ACC112 (cell line): ENCODE data around the gene SLC26A9.

Experiments used
- H2AFZ ChIP-seq: fragments of 200-600 bp; sonication (generic); one replicate; pipeline ENCODE4 v1.6.0; 2017; ENCODE audit warnings: antibody characterized with exemption, low read length; ENCODE audit not compliant: unreplicated experiment
- H3K27ac ChIP-seq: fragments of 200-600 bp; sonication (generic); 2 replicates; pipeline ENCODE4 v1.5.1; 2014; ENCODE audit warnings: low read depth, mild to moderate bottlenecking, antibody characterized with exemption, low read length, moderate library complexity
- H3K27me3 ChIP-seq: fragments of 200-600 bp; sonication (generic); 2 replicates; pipeline ENCODE4 v1.6.1; 2014; ENCODE audit warnings: mild to moderate bottlenecking, antibody characterized with exemption, low read length, moderate library complexity, mixed read lengths; ENCODE audit not compliant: insufficient read depth
- H3K36me3 ChIP-seq: fragments of 200-600 bp; sonication (generic); 2 replicates; pipeline ENCODE4 v1.6.1; 2016; ENCODE audit warnings: mild to moderate bottlenecking, antibody characterized with exemption, low read length, moderate library complexity, mixed read lengths; ENCODE audit not compliant: insufficient read depth
- H3K4me1 ChIP-seq: fragments of 200-600 bp; sonication (generic); one replicate; pipeline ENCODE4 v1.6.1; 2016; ENCODE audit warnings: low read length, mixed read lengths; ENCODE audit not compliant: insufficient read depth, unreplicated experiment, control insufficient read depth
- H3K4me3 ChIP-seq: fragments of 200-600 bp; sonication (generic); 2 replicates; pipeline ENCODE4 v1.5.1; 2014; ENCODE audit warnings: mild to moderate bottlenecking, low read depth, low read length
- H3K79me2 ChIP-seq: fragments of 200-600 bp; sonication (generic); one replicate; pipeline ENCODE4 v1.6.0; 2016; ENCODE audit warnings: low read length; ENCODE audit not compliant: control insufficient read depth, unreplicated experiment, insufficient read depth

The SLC26A9 gene, protein sequence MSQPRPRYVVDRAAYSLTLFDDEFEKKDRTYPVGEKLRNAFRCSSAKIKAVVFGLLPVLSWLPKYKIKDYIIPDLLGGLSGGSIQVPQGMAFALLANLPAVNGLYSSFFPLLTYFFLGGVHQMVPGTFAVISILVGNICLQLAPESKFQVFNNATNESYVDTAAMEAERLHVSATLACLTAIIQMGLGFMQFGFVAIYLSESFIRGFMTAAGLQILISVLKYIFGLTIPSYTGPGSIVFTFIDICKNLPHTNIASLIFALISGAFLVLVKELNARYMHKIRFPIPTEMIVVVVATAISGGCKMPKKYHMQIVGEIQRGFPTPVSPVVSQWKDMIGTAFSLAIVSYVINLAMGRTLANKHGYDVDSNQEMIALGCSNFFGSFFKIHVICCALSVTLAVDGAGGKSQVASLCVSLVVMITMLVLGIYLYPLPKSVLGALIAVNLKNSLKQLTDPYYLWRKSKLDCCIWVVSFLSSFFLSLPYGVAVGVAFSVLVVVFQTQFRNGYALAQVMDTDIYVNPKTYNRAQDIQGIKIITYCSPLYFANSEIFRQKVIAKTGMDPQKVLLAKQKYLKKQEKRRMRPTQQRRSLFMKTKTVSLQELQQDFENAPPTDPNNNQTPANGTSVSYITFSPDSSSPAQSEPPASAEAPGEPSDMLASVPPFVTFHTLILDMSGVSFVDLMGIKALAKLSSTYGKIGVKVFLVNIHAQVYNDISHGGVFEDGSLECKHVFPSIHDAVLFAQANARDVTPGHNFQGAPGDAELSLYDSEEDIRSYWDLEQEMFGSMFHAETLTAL

DNA sequence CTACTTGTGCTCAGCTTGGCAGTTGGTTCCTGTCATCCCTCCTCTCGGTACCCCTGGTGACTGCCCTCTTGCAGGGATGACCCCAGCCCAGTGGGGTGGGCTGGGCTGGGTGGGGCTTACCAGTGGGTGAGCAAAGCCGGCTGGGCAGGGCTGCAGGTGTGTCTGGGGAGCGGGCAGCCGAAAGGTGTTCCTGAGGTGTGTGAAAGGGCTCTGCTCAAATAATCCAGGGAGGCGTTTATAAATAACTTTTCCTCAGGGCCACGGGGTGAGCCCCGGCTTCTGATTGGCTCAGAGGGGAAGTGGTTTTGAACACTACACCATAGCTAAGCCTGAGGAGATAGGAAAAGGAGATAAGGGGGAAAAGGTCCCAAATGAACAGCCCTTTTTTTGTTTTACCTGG is at the start of gene SLC26A9:
Gene SLC26A9 (minus strand): TSS at position 212 of the 400 bp plus-strand sequence. CDS start 7,636 bp downstream, outside the sequence.
- H3K27me3 ChIP-seq, result peaks cover 35% of the 10 kb centered on the region
- H3K79me2 ChIP-seq, result no peaks in the 10 kb centered on the region
- no peak within 1 kb of the TSS for H3K4me3 ChIP-seq
- no peak within 1 kb of the TSS for H3K27ac ChIP-seq
- H2AFZ ChIP-seq, result no peak within 1 kb of the TSS
- H3K36me3 ChIP-seq, result no peaks in the 10 kb centered on the region
- H3K4me1 ChIP-seq, result no peaks in the 10 kb centered on the region

GRCh38 chr1:205992218-205992882 is 49.1 kb upstream of the SLC26A9 start:
- no peaks in the 10 kb centered on the region for H3K4me1 ChIP-seq
- no peaks in the 10 kb centered on the region for H3K27me3 ChIP-seq
- no peaks in the 10 kb centered on the region for H3K79me2 ChIP-seq
- H3K4me3 ChIP-seq, result no peak overlapping the region
- H3K27ac ChIP-seq, result no peak overlapping the region
- H2AFZ ChIP-seq, result no peak overlapping the region
- peaks cover 11% of the 10 kb centered on the region for H3K36me3 ChIP-seq

GRCh38 chr1:205991237-205991636 is 48.0 kb upstream of the SLC26A9 start:
- Histone ChIP-seq H3K79me2 (no peaks in the 10 kb centered on the region), H3K27me3 (no peaks in the 10 kb centered on the region), H3K4me1 (no peaks in the 10 kb centered on the region), H2AFZ (no peak overlapping the region), H3K36me3 (peaks cover 11% of the 10 kb centered on the region), H3K27ac (no peak overlapping the region), H3K4me3 (no peak overlapping the region)

- peaks cover 11% of the 10 kb centered on the region for H3K36me3 ChIP-seq
- H3K4me3 ChIP-seq, result no peak overlapping the region
- H3K27ac ChIP-seq, result no peak overlapping the region
- no peak overlapping the region for H2AFZ ChIP-seq
- H3K27me3 ChIP-seq, result no peaks in the 10 kb centered on the region
- H3K4me1 ChIP-seq, result no peaks in the 10 kb centered on the region
- H3K79me2 ChIP-seq, result no peaks in the 10 kb centered on the region
Measured at GRCh38 chr1:205990226-205990625, 47.0 kb upstream of the SLC26A9 start.

GRCh38 chr1:205989786-205990185 is 46.5 kb upstream of the SLC26A9 start:
- no peaks in the 10 kb centered on the region for H3K79me2 ChIP-seq
- no peaks in the 10 kb centered on the region for H3K27me3 ChIP-seq
- H3K36me3 ChIP-seq, result peaks cover 11% of the 10 kb centered on the region
- H3K4me1 ChIP-seq, result no peaks in the 10 kb centered on the region
- no peak overlapping the region for H3K4me3 ChIP-seq
- H2AFZ ChIP-seq, result no peak overlapping the region
- no peak overlapping the region for H3K27ac ChIP-seq

DNA sequence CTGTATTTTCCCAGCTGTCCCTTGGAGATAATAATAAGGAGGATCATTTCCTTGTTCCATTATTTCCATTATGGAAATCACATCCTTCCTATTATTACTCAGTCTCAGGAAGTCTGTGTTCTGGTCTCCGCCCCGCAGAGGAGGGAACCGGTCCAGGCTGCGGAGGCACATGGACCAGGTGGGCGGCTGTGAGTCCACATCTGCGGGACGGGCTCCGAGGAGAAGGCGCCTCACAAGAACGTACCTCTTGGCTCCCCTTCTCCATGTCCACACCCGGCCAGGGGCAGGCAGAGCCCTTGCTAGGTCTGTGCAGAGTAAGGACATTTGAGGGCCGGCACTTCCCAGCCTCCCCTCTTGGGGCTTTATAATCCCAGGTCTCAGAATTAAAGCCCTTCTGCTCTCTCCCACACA is 45.3 kb upstream of the SLC26A9 start:
- Histone ChIP-seq H2AFZ (no peak overlapping the region), H3K36me3 (peaks cover 11% of the 10 kb centered on the region), H3K4me3 (no peak overlapping the region), H3K4me1 (peaks cover 2% of the 10 kb centered on the region), H3K27me3 (no peaks in the 10 kb centered on the region), H3K79me2 (no peaks in the 10 kb centered on the region), H3K27ac (no peak overlapping the region)

- Histone ChIP-seq H3K27ac (no peak overlapping the region), H3K36me3 (peaks cover 3% of the 10 kb centered on the region), H3K4me3 (no peak overlapping the region), H2AFZ (no peak overlapping the region), H3K27me3 (no peaks in the 10 kb centered on the region), H3K4me1 (peaks cover 2% of the 10 kb centered on the region), H3K79me2 (no peaks in the 10 kb centered on the region)
Measured at GRCh38 chr1:205986861-205987260, 43.6 kb upstream of the SLC26A9 start.

DNA sequence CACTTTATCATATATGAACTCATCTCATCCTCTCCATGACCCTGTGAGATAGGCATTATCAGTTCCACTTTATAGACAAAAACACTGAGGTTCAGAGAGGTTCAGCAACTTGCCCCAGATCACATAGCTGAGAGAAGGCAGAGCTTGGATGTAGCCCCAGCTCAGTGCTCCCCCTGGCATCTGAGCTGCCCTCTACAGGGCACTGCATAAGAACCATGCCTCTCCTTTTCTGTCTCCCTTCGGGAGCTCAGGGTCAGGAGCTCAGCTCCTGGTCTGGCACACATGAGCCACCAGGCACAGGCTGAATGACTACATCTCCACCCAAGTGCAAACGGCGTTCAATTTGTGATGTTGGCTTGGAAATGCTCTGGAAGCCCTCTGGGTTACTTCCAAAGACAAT is 43.0 kb upstream of the SLC26A9 start:
- Histone ChIP-seq H3K27ac (no peak overlapping the region), H3K79me2 (no peaks in the 10 kb centered on the region), H3K27me3 (no peaks in the 10 kb centered on the region), H3K4me3 (no peak overlapping the region), H2AFZ (no peak overlapping the region), H3K36me3 (0 out of 2 replicates have a peak, but pooled peaks cover 3% of the 10 kb centered on the region), H3K4me1 (peaks cover 2% of the 10 kb centered on the region)

DNA sequence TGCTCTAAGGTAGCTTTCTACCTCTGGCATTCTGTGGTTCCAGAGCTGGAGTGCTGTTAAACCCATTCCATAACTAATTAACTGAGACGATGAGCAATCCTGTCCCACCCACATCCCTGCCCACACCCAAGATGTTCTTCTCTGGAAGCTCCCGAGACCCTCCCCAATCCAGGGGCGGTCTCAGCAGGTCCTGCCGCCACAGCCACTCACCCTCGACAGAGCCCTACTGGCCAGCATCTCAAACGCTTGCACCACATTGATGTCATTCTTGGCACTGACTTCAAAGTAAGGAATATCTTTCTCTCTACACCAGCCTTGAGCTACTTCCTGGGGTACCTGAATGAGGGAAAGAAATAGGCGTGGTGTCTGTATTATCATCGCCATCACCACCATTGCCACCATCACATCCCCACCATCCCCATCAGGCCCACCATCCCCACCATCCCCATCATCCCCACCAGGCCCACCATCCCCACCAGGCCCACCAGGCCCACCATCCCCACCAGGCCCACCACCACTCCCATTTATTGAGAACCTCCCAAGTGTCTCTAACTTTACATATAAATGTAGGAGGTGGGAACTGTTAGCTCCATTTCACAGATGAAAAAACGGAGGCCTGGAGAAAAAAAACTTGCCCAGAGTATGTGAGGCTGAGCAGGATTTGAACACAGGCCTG is 42.2 kb upstream of the SLC26A9 start:
- Histone ChIP-seq H3K27ac (no peak overlapping the region), H3K4me3 (no peak overlapping the region), H3K36me3 (0 out of 2 replicates have a peak, but pooled peaks cover 3% of the 10 kb centered on the region), H2AFZ (no peak overlapping the region), H3K79me2 (no peaks in the 10 kb centered on the region), H3K4me1 (peaks cover 2% of the 10 kb centered on the region), H3K27me3 (no peaks in the 10 kb centered on the region)
